Sciatic nerve (tissue), 2 donors: Measurements from ENCODE around the gene GSN. TPM values are rescaled to one million over a fixed set of nuclear protein-coding genes. Genes with fewer than 3 reads are reported as not detected.

ENCODE experiments used
- ATAC-seq: fragments of 200-7000 bp; cut with Tn5 transposase; one replicate; pipeline ENCODE4 v1.9.1; 2020; ENCODE audit warnings: mild to moderate bottlenecking, moderate library complexity
- DNase-seq: peaks from one replicate; pipeline ENCODE4 v3.0.0-alpha.2; 2020; ENCODE audit warnings: low spot score
- intact Hi-C: fragments of 100-400 bp; cut with DNase I; formaldehyde crosslinking; loops from one replicate; pipeline ENCODE4 v1.14.2; 2022
- total RNA-seq: library from RNA; stranded (reverse); fragmentation: NEBNext Ultra II Directional; extraction: Animal tissue kit (Norgen Biotek cat#: 25700); gene quantifications from one replicate; pipeline ENCODE4 v1.2.1, GENCODE V29; 2021
- donor health status: DM: no; HTN: no; CAD: no.
- donor health status: DM: no; HTN: no; CAD: no.

The GSN gene
- total RNA-seq, 1 donor from 2014 or later, result 1,757 TPM

GRCh38 chr9:121326130-121326838 lies 58.3 kb downstream of the GSN start:
- ATAC-seq, result peak; percentile 93
- intact Hi-C loops, result loop anchor here (10.0 kb wide), 1 partner anchor 69 kb away; no protein-coding TSS in a partner anchor
- DNase-seq, result peak; percentile 87

- intact Hi-C loops, result loop anchor here (10.0 kb wide), 1 partner anchor 68 kb away; no protein-coding TSS in a partner anchor
- ATAC-seq, result no peak
- DNase-seq, result no peak
Measured at GRCh38 chr9:121326901-121327613, 59.1 kb downstream of the GSN start.

GRCh38 chr9:121328476-121328875 lies 60.5 kb downstream of the GSN start:
- DNase-seq (no peak), ATAC-seq (no peak)
- intact Hi-C loops, result loop anchor here (10.0 kb wide), 1 partner anchor 66 kb away; no protein-coding TSS in a partner anchor

- intact Hi-C loops, result loop anchor here (10.0 kb wide), 1 partner anchor 66 kb away; no protein-coding TSS in a partner anchor
Measured at GRCh38 chr9:121328876-121329681, 61.1 kb downstream of the GSN start.

GRCh38 chr9:121331549-121331948 lies 63.6 kb downstream of the GSN start:
- ATAC-seq, result no peak
- intact Hi-C loops, result no loop called here
- no peak for DNase-seq

More at GRCh38 chr9:121328876-121329681, 61.1 kb downstream of the GSN start:
- DNase-seq (no peak), ATAC-seq (no peak)

- DNase-seq (no peak), ATAC-seq (peak; percentile 26)
- intact Hi-C loops, result no loop called here
Measured at GRCh38 chr9:121331992-121332685, 64.2 kb downstream of the GSN start.

GRCh38 chr9:121333950-121334773 lies 66.2 kb downstream of the GSN start:
- ATAC-seq (peak; percentile 21), DNase-seq (no peak)
- intact Hi-C loops, result no loop called here

GRCh38 chr9:121336665-121337064 lies 68.7 kb downstream of the GSN start:
- intact Hi-C loops, result no loop called here
- DNase-seq, result no peak
- no peak for ATAC-seq

GRCh38 chr9:121339437-121339836 lies 71.5 kb downstream of the GSN start:
- DNase-seq, result no peak
- intact Hi-C loops, result no loop called here
- no peak for ATAC-seq

- DNase-seq, result no peak
- intact Hi-C loops, result no loop called here
- ATAC-seq, result no peak
Measured at GRCh38 chr9:121340676-121341392, 72.9 kb downstream of the GSN start.

- intact Hi-C loops, result no loop called here
- DNase-seq (no peak), ATAC-seq (no peak)
Measured at GRCh38 chr9:121344184-121344583, 76.2 kb downstream of the GSN start.

GRCh38 chr9:121345070-121345469 lies 77.1 kb downstream of the GSN start:
- DNase-seq, result no peak
- no peak for ATAC-seq
- intact Hi-C loops, result no loop called here

- ATAC-seq, result no peak
- DNase-seq, result no peak
- intact Hi-C loops, result no loop called here
Measured at GRCh38 chr9:121348221-121348620, 80.3 kb downstream of the GSN start.

- ATAC-seq (no peak), DNase-seq (no peak)
- intact Hi-C loops, result no loop called here
Measured at GRCh38 chr9:121349009-121349408, 81.0 kb downstream of the GSN start.

GRCh38 chr9:121350036-121350435 lies 82.1 kb downstream of the GSN start:
- DNase-seq (no peak), ATAC-seq (no peak)
- intact Hi-C loops, result no loop called here

GRCh38 chr9:121350993-121351561 lies 83.1 kb downstream of the GSN start:
- intact Hi-C loops, result no loop called here
- ATAC-seq (peak; percentile 82), DNase-seq (peak; percentile 76)
